Ovary (tissue), 9 donors: ENCODE measurements around the gene TPRA1. TPM values are rescaled to one million over a fixed set of nuclear protein-coding genes. Genes with fewer than 3 reads are reported as not detected.
"Not testable (repeated sequence)": the region's sequence is repeated elsewhere in the genome, so short reads cannot be mapped to it uniquely, and the experiment has no call there.

Source experiments
- DNase-seq, 5 donors: peaks; one replicate each; pipeline ENCODE4 v3.0.0-alpha.2; 2019 to 2020
- H3K27ac ChIP-seq, 2 donors: fragments of 200-600 bp; one replicate each; pipeline versions ENCODE4 v1.5.1 to v1.8.0; 2019 to 2022
- H3K27me3 ChIP-seq: fragments of 200-600 bp; one replicate; pipeline ENCODE4 v1.8.0; 2022
- H3K36me3 ChIP-seq: fragments of 200-600 bp; sonication (generic); one replicate; pipeline ENCODE4 v1.5.1; 2019
- H3K4me1 ChIP-seq: one replicate; pipeline ENCODE4 v1.8.1; 2013; ENCODE audit warnings: mild to moderate bottlenecking, moderate library complexity; ENCODE audit not compliant: insufficient read depth
- H3K4me3 ChIP-seq: fragments of 200-600 bp; sonication (generic); one replicate; pipeline ENCODE4 v1.5.1; 2017
- H3K9me3 ChIP-seq, 2 donors: fragments of 200-600 bp in 1 of 2; sonication (generic) in 1 of 2; one replicate each; pipeline versions ENCODE4 v1.5.1 to v1.8.1; 2013 to 2019; ENCODE audit warnings: mild to moderate bottlenecking in 1 of 2, moderate library complexity in 1 of 2
- EP300 ChIP-seq: sonication (generic); formaldehyde crosslinking; IDR thresholded peaks from one replicate; pipeline ENCODE4 v1.6.1; 2017; ENCODE audit warnings: antibody characterized with exemption
- POLR2A ChIP-seq: fragments of 450-650 bp; IDR thresholded peaks from one replicate; pipeline ENCODE4 v1.6.1; 2017; ENCODE audit warnings: antibody characterized with exemption, mild to moderate bottlenecking, moderate library complexity
- WGBS, 3 donors: extraction: QIAGEN DNeasy Blood & Tissue Kit in 1 of 3; methylation state at CpG; one replicate each; pipeline versions ENCODE4 v1.1.5 to v1.1.7; 2013 to 2017; 5-methylcytosine and 5-hydroxymethylcytosine counted together
- intact Hi-C, 4 donors: fragments of 100-400 bp; cut with DNase I; formaldehyde crosslinking; loops; one replicate each; pipeline versions ENCODE4 v1.11.0 to v1.15.1; 2022 to 2023
- polyA plus RNA-seq, 2 donors: library from polyadenylated mRNA; stranded (reverse); fragments of 200-250 nt in 1 of 2; fragments of 350-450 nt in 1 of 2; fragmentation: Illumina TruSeq in 1 of 2; extraction: RNeasy Lipid Tissue Mini Kit (QIAGEN cat#74804) in 1 of 2; gene quantifications; one replicate each; pipeline ENCODE4 v1.2.3, GENCODE V29; 2013 to 2014
- total RNA-seq, 7 donors: library from RNA; depleted of rRNA in 2 of 7; stranded (reverse); fragments of >200 nt in 2 of 7; fragmentation: NEBNext Ultra II Directional in 3 of 7; extraction: Animal tissue kit (Norgen Biotek cat#: 25700) in 3 of 7; gene quantifications; one replicate each; pipeline versions ENCODE4 v1.1.0 to v1.2.4, GENCODE V29; 2016 to 2023
- TF ChIP-seq, protein P1 (sequence below), 3 donors: fragments of 450-650 bp in 2 of 3; fragments of 200-600 bp in 1 of 3; IDR thresholded peaks; one replicate each; pipeline versions ENCODE4 v1.5.1 to v1.8.0; 2016 to 2022; ENCODE audit warnings: antibody characterized with exemption in 3 of 3, mild to moderate bottlenecking in 1 of 3
- donor health status: DM: no; HTN: no; CAD: no; lungs with moderate emphysema.
- donor health status: DM: no; HTN: no; CAD: no.
- donor health status: Bipolar disorder and iron deficiency.
- donor health status: DM: yes; HTN: yes; CAD: no.
- donor health status: DM: no; HTN: no; CAD: no.
- donor health status: DM: yes; HTN: yes; CAD: no.

Gene TPRA1
- total and polyA plus RNA-seq, 9 donors: 6.4 to 40.3 (median 36.6) TPM

DNA sequence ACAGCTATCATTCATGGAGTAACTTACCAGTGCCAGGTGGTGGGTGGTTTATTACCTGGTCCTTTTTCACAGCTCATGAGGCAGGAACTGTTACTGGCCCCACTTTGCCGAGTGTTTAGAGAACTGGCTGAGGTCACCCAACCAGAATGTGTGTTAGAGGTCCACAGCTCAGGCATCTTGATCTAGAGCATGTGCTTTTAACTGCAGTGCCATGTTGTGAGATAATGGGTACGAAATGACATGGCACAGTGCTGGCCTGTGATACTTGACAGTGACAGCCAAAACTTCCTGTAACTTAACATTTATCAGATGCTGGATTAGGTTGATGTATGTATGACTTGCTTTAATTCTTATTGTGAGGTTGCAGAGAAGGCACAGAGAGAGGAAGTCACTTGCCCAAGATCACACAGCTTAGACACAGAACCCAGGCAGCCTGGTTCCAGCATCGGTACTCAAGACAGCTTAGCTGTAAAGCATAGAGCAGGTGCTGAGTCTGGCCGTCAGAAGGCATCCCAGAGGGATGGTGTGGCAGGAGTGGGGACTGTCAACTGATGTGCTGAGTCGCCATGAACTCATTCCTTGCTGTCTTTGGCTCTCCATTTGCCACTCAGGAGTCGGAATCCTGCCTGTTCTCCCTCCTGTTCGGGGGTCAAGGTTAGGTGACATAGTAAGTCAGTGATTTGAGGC lies 17.3 kb upstream of the TPRA1 start:
- no peak overlapping the region for H3K27ac ChIP-seq
- no peaks in the 10 kb centered on the region for H3K36me3 ChIP-seq

DNA sequence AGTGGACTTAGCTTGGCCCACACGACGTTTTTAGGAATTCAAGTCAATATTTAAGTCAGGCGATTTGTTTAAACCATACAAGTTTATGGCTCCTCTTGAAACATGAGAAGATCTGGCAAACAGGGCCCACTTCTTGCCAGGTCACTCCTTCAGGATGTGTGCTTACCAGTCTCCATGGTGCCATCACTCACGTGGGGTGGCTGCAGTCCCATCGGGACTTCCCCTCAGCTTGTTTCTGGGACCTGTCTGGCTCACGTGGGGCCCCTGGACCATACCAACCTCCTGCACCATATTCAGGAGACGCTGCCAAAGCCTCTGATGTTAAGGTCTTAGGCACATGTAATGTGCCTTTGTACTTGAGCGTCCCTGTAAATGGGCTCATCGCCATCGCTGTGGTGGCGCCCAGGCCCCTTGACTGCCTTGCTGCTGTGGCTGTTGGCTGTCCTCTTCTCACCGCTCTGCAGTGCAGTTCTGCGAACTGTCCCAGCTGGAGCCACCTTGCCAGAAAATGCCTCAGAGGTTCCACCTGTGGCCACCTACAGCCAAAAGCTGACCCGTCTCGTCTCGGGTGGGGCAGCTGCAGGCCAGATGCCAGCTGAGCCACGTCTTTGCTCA lies 16.6 kb upstream of the TPRA1 start:
- 87 to 90% (median 88%) methylated on average over 17 of the region's 17 CpGs for WGBS, 3 donors
- no peak for DNase-seq
- H3K4me3 ChIP-seq: no peak overlapping the region
- no peaks in the 10 kb centered on the region for H3K9me3 ChIP-seq
- TF ChIP-seq POLR2A: no peak
- TF ChIP-seq, protein P1, sequence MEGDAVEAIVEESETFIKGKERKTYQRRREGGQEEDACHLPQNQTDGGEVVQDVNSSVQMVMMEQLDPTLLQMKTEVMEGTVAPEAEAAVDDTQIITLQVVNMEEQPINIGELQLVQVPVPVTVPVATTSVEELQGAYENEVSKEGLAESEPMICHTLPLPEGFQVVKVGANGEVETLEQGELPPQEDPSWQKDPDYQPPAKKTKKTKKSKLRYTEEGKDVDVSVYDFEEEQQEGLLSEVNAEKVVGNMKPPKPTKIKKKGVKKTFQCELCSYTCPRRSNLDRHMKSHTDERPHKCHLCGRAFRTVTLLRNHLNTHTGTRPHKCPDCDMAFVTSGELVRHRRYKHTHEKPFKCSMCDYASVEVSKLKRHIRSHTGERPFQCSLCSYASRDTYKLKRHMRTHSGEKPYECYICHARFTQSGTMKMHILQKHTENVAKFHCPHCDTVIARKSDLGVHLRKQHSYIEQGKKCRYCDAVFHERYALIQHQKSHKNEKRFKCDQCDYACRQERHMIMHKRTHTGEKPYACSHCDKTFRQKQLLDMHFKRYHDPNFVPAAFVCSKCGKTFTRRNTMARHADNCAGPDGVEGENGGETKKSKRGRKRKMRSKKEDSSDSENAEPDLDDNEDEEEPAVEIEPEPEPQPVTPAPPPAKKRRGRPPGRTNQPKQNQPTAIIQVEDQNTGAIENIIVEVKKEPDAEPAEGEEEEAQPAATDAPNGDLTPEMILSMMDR (IDR thresholded peaks at IDR 0.05): no peak
- TF ChIP-seq EP300: no peak
- no peaks in the 10 kb centered on the region for H3K36me3 ChIP-seq
- H3K27ac ChIP-seq: no peak overlapping the region
- no peaks in the 10 kb centered on the region for H3K27me3 ChIP-seq
- intact Hi-C loops: no loop called here
- no peaks in the 10 kb centered on the region for H3K4me1 ChIP-seq

More for the DNA sequence above, 17.3 kb upstream of the TPRA1 start:
- H3K4me1 ChIP-seq: no peaks in the 10 kb centered on the region
- DNase-seq: no peak
- no peak overlapping the region for H3K4me3 ChIP-seq
- no peaks in the 10 kb centered on the region for H3K9me3 ChIP-seq
- no peaks in the 10 kb centered on the region for H3K27me3 ChIP-seq
- TF ChIP-seq, protein P1 (IDR thresholded peaks at IDR 0.05): no peak
- TF ChIP-seq EP300 (no peak), POLR2A (no peak)
- intact Hi-C loops: no loop called here
- 84 to 89% (median 86%) methylated on average over 7 of the region's 7 CpGs for WGBS, 3 donors

DNA sequence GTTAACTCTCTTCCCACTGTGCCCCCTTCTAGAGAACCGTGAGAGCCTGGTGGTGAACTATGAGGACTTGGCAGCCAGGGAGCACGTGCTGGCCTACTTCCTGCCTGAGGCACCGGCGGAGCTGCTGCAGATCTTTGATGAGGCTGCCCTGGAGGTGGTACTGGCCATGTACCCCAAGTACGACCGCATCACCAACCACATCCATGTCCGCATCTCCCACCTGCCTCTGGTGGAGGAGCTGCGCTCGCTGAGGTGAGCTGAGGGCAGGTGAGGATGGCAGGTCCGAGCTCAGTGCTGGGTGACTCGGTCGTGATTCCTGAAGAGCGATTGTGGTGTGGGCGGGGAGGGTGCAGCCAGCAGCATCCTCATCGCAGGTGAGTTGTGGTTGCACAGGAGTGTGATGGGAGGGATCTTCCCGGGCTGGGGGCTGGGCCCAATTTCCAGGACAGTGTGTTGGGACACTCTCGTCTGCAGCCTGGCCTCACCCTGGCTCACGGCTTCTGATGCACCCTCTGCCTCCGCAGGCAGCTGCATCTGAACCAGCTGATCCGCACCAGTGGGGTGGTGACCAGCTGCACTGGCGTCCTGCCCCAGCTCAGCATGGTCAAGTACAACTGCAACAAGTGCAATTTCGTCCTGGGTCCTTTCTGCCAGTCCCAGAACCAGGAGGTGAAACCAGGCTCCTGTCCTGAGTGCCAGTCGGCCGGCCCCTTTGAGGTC lies 15.7 kb upstream of the TPRA1 start:
- H3K36me3 ChIP-seq: no peaks in the 10 kb centered on the region
- no peaks in the 10 kb centered on the region for H3K27me3 ChIP-seq
- intact Hi-C loops: no loop called here
- no peaks in the 10 kb centered on the region for H3K9me3 ChIP-seq
- H3K27ac ChIP-seq: no peak overlapping the region
- no peaks in the 10 kb centered on the region for H3K4me1 ChIP-seq
- no peak for TF ChIP-seq POLR2A
- TF ChIP-seq, protein P1 (IDR thresholded peaks at IDR 0.05): no peak
- no peak for TF ChIP-seq EP300
- no peak for DNase-seq
- no peak overlapping the region for H3K4me3 ChIP-seq
- 91 to 92% (median 91%) methylated on average over 22 to 24 of the region's 24 CpGs for WGBS, 3 donors

DNA sequence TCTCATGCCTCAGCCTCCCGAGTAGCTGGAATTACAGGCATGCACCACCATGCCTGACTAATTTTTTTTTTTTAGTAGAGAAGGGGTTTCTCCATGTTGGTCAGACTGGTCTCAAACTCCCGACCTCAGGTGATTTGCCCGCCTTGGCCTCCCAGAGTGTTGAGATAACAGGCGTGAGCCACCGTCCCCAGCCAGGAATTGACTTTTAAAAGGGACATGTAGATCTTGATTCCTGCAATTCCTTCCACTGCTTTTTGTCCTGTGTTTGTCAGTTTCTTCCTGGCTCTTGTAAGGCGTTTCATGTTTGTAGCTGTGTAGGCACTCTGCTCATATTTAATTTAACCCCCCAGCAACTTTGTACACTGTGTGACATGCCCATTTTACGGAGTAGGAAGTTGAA lies 15.0 kb upstream of the TPRA1 start:
- H3K4me1 ChIP-seq, H3K36me3 ChIP-seq, H3K9me3 ChIP-seq, H3K27me3 ChIP-seq, DNase-seq, H3K4me3 ChIP-seq, intact Hi-C loops, H3K27ac ChIP-seq: not testable (repeated sequence)
- 92 to 94% (median 92%) methylated on average over 7 of the region's 7 CpGs for WGBS, 3 donors
